K562 (cell line): ENCODE measurements around the gene PRKCG.

ENCODE experiments used
- CBFB ChIP-seq: sonication (generic); formaldehyde crosslinking; IDR thresholded peaks from 2 replicates; pipeline ENCODE4 v1.4.0; 2020; ENCODE audit warnings: mild to moderate bottlenecking, missing genetic modification reagents
- E2F3 ChIP-seq: fragments of 250-450 bp; sonication (Bioruptor Pico); IDR thresholded peaks from 2 replicates; pipeline ENCODE4 v1.4.0; 2020; ENCODE audit warnings: mild to moderate bottlenecking
- EZH2 ChIP-seq: IDR thresholded peaks from 2 replicates; pipeline ENCODE4 v1.6.1; 2012; ENCODE audit warnings: low read depth, mild to moderate bottlenecking, inconsistent platforms, low read length, borderline replicate concordance
- GABPB2 ChIP-seq: fragments of 250-450 bp; sonication (Bioruptor Pico); conservative IDR thresholded peaks from 2 replicates; pipeline ENCODE4 v1.5.1; 2021; ENCODE audit warnings: mild to moderate bottlenecking
- IFI16 ChIP-seq: fragments of 250-450 bp; sonication (Bioruptor Pico); IDR thresholded peaks from 2 replicates; pipeline ENCODE4 v2.1.2; 2022; ENCODE audit warnings: mild to moderate bottlenecking, inconsistent platforms
- MCM5 ChIP-seq: fragments of 450-650 bp; IDR thresholded peaks from 2 replicates; pipeline ENCODE4 v1.6.1; 2016; ENCODE audit warnings: low read depth
- RBM22 ChIP-seq: fragments of 200-400 bp; formaldehyde crosslinking; IDR thresholded peaks from 2 replicates; pipeline ENCODE4 v1.6.1; 2018; ENCODE audit warnings: low read length, low read depth; ENCODE audit not compliant: poor library complexity, severe bottlenecking
- SPI1 ChIP-seq: IDR thresholded peaks from 2 replicates; pipeline ENCODE4 v1.6.1; 2011; ENCODE audit warnings: low read depth, low read length, control low read depth, borderline replicate concordance
- ZNF23 ChIP-seq: fragments of 250-450 bp; sonication (Bioruptor Pico); IDR thresholded peaks from 2 replicates; pipeline ENCODE4 v1.4.0; 2020; ENCODE audit warnings: mild to moderate bottlenecking
- TF ChIP-seq, protein P1 (sequence below), 2 experiments: IDR thresholded peaks in 1 of 2; conservative IDR thresholded peaks in 1 of 2; 2 replicates each; pipeline ENCODE4 v1.6.1; 2016; ENCODE audit warnings: low read depth in 2 of 2, mild to moderate bottlenecking in 1 of 2, missing compliant biosample characterization in 1 of 2, missing genetic modification characterization in 1 of 2, moderate library complexity in 1 of 2
- TF ChIP-seq, protein P2 (sequence below): fragments of 250-450 bp; sonication (Bioruptor Pico); IDR thresholded peaks from 2 replicates; pipeline ENCODE4 v1.9.0; 2021; ENCODE audit warnings: mild to moderate bottlenecking
- TF ChIP-seq, protein P3 (sequence below), 3 experiments: IDR thresholded peaks in 2 of 3; conservative IDR thresholded peaks in 1 of 3; 2 replicates each; pipeline ENCODE4 v1.5.1; 2011 to 2012; ENCODE audit warnings: low read length in 3 of 3, mild to moderate bottlenecking in 3 of 3, control low read depth in 2 of 3, improper control_type of control experiment in 1 of 3, inconsistent platforms in 1 of 3, low read depth in 1 of 3, mixed read lengths in 1 of 3, moderate library complexity in 1 of 3; ENCODE audit not compliant: insufficient read depth in 2 of 3
- TF ChIP-seq, protein P4 (sequence below): fragments of 250-450 bp; sonication (Bioruptor Pico); IDR thresholded peaks from 2 replicates; pipeline ENCODE4 v1.4.0; 2020; ENCODE audit warnings: mild to moderate bottlenecking

DNA sequence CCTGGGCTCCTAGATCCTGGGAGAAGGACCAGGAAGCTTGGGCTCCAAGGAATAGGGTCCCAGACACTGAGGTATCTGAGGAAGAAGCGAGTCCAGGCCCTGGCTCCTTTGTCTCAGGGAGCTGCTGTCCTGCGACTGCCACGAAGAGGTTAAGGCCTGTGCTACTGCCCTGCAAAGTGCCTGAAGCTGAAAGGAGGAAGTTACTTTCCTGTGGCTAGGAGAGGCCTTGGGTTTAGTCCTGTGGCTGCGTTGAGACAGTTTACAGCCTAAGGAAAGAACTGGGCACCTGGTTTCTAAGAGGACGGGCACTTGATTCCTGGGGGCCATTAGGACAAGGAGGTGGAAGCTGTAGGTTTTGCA lies 11.5 kb upstream of the PRKCG start:
- TF ChIP-seq, protein P1, sequence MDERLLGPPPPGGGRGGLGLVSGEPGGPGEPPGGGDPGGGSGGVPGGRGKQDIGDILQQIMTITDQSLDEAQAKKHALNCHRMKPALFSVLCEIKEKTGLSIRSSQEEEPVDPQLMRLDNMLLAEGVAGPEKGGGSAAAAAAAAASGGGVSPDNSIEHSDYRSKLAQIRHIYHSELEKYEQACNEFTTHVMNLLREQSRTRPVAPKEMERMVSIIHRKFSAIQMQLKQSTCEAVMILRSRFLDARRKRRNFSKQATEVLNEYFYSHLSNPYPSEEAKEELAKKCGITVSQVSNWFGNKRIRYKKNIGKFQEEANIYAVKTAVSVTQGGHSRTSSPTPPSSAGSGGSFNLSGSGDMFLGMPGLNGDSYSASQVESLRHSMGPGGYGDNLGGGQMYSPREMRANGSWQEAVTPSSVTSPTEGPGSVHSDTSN (CRISPR knock-in tag; IDR thresholded peaks at IDR 0.05; ENCODE audit: low read depth): no peak
- TF ChIP-seq, protein P1 (tag; conservative IDR thresholded peaks at IDR 0.05; ENCODE audit: low read depth): no peak
- TF ChIP-seq, protein P2, sequence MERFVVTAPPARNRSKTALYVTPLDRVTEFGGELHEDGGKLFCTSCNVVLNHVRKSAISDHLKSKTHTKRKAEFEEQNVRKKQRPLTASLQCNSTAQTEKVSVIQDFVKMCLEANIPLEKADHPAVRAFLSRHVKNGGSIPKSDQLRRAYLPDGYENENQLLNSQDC (CRISPR knock-in tag): no peak
- TF ChIP-seq MCM5 (no peak), SPI1 (no peak), RBM22 (no peak), IFI16 (CRISPR knock-in tag) (no peak), ZNF23 (CRISPR knock-in tag) (no peak), EZH2 (no peak), GABPB2 (CRISPR knock-in tag) (no peak), E2F3 (CRISPR knock-in tag) (no peak), CBFB (CRISPR knock-in tag) (no peak)
- TF ChIP-seq, protein P3, sequence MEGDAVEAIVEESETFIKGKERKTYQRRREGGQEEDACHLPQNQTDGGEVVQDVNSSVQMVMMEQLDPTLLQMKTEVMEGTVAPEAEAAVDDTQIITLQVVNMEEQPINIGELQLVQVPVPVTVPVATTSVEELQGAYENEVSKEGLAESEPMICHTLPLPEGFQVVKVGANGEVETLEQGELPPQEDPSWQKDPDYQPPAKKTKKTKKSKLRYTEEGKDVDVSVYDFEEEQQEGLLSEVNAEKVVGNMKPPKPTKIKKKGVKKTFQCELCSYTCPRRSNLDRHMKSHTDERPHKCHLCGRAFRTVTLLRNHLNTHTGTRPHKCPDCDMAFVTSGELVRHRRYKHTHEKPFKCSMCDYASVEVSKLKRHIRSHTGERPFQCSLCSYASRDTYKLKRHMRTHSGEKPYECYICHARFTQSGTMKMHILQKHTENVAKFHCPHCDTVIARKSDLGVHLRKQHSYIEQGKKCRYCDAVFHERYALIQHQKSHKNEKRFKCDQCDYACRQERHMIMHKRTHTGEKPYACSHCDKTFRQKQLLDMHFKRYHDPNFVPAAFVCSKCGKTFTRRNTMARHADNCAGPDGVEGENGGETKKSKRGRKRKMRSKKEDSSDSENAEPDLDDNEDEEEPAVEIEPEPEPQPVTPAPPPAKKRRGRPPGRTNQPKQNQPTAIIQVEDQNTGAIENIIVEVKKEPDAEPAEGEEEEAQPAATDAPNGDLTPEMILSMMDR (IDR thresholded peaks at IDR 0.05 in 2 of 3, conservative IDR thresholded peaks at IDR 0.05 in 1 of 3; ENCODE audit: insufficient read depth in 2 of 3, low read depth in 1 of 3, low read length in 3 of 3): 0 out of 6 replicates have a peak, but pooled peaks of 1 of the 3 experiments have one; percentile 10
- TF ChIP-seq, protein P4, sequence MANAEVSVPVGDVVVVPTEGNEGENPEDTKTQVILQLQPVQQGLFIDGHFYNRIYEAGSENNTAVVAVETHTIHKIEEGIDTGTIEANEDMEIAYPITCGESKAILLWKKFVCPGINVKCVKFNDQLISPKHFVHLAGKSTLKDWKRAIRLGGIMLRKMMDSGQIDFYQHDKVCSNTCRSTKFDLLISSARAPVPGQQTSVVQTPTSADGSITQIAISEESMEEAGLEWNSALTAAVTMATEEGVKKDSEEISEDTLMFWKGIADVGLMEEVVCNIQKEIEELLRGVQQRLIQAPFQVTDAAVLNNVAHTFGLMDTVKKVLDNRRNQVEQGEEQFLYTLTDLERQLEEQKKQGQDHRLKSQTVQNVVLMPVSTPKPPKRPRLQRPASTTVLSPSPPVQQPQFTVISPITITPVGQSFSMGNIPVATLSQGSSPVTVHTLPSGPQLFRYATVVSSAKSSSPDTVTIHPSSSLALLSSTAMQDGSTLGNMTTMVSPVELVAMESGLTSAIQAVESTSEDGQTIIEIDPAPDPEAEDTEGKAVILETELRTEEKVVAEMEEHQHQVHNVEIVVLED (CRISPR knock-in tag): no peak
